AG04450 (cell line): ENCODE data around the gene CCDC61. TPM values are rescaled to one million over a fixed set of nuclear protein-coding genes. Genes with fewer than 3 reads are reported as not detected.

Experiments
- CTCF ChIA-PET: fragments of 300-600, 350-600 bp; formaldehyde crosslinking; extraction: SDS; loops from one replicate; lab custom pipeline; 2022; ENCODE audit warnings: antibody characterized with exemption, inconsistent platforms; lab: Charles Lee
- POLR2A ChIA-PET: fragments of 350-600 bp; formaldehyde crosslinking; extraction: SDS; loops from one replicate; lab custom pipeline; 2021; ENCODE audit warnings: antibody characterized with exemption, inconsistent platforms; lab: Yijun Ruan, JAX
- DNase-seq: peaks from one replicate; pipeline ENCODE4 v3.0.0-alpha.2; 2011; ENCODE audit warnings: low read depth, low spot score
- H3K27ac ChIP-seq: one replicate; pipeline ENCODE4 v1.5.1; 2012; ENCODE audit warnings: low read depth, low read length, control low read depth
- H3K27me3 ChIP-seq: one replicate; pipeline ENCODE4 v1.6.0; 2012; ENCODE audit warnings: low read length; ENCODE audit not compliant: control insufficient read depth, insufficient read depth
- H3K4me3 ChIP-seq: 2 replicates; pipeline ENCODE4 v1.5.1; 2011; ENCODE audit warnings: mild to moderate bottlenecking, low read depth, low read length, control low read depth
- H3K9me3 ChIP-seq: 2 replicates; pipeline ENCODE4 v1.5.1; 2012; ENCODE audit warnings: low read length; ENCODE audit not compliant: control insufficient read depth, insufficient read depth
- CTCF ChIP-seq: IDR thresholded peaks from 2 replicates; pipeline ENCODE4 v1.5.1; 2011; ENCODE audit warnings: low read depth, low read length, control low read depth, inconsistent platforms
- polyA plus RNA-seq: library from polyadenylated mRNA; depleted of rRNA; stranded (reverse); fragments of >200 nt; gene quantifications from 2 replicates; pipeline ENCODE4 v1.2.3, GENCODE V29; 2011

CCDC61 gene
- polyA plus RNA-seq, 1 experiment, result 4.2 TPM

GRCh38 chr19:45996933-45997332 lies 1.7 kb downstream of the CCDC61 start:
- no peak for TF ChIP-seq CTCF
- CTCF ChIA-PET, result interaction anchor here (2.5 kb wide), 1 partner anchor 80 kb away, joined by 7 read pairs; no protein-coding TSS in a partner anchor

GRCh38 chr19:45998834-45999233 lies 3.6 kb downstream of the CCDC61 start:
- no peak for TF ChIP-seq CTCF
- no peaks in the 10 kb centered on the region for H3K27me3 ChIP-seq
- ChIA-PET CTCF (interaction anchor here (0.5 to 0.9 kb wide), 2 partner anchors 8 to 11 kb away, joined by 3 to 4 read pairs; no protein-coding TSS in a partner anchor), POLR2A (no interaction called here)
- H3K4me3 ChIP-seq, result no peak overlapping the region
- H3K9me3 ChIP-seq, result no peaks in the 10 kb centered on the region; the same call in 1 of the 2 replicates
- H3K27ac ChIP-seq, result no peak overlapping the region
- DNase-seq, result no peak

More at GRCh38 chr19:45996933-45997332, 1.7 kb downstream of the CCDC61 start:
- H3K4me3 ChIP-seq, result no peak overlapping the region
- H3K9me3 ChIP-seq, result no peaks in the 10 kb centered on the region; the same call in 1 of the 2 replicates
- POLR2A ChIA-PET, result no interaction called here
- no peak for DNase-seq
- no peak overlapping the region for H3K27ac ChIP-seq
- no peaks in the 10 kb centered on the region for H3K27me3 ChIP-seq

GRCh38 chr19:45999653-46000121 lies 4.4 kb downstream of the CCDC61 start:
- Histone ChIP-seq H3K27me3 (no peaks in the 10 kb centered on the region), H3K27ac (no peak overlapping the region), H3K4me3 (peak overlapping the region; percentile 39), H3K9me3 (no peaks in the 10 kb centered on the region; the same call in 1 of the 2 replicates)
- CTCF ChIA-PET, result interaction anchor here (0.9 kb wide), 1 partner anchor 10 kb away, joined by 3 read pairs; no protein-coding TSS in a partner anchor
- POLR2A ChIA-PET, result no interaction called here
- TF ChIP-seq CTCF, result no peak
- DNase-seq, result no peak

GRCh38 chr19:46000491-46001246 lies 5.4 kb downstream of the CCDC61 start:
- Histone ChIP-seq H3K4me3 (peak overlapping the region; percentile 31), H3K9me3 (no peaks in the 10 kb centered on the region), H3K27me3 (no peaks in the 10 kb centered on the region), H3K27ac (no peak overlapping the region)
- ChIA-PET CTCF (no interaction called here), POLR2A (no interaction called here)
- no peak for TF ChIP-seq CTCF
- DNase-seq, result no peak
